Endothelial cell of umbilical vein (primary cell): ENCODE results near the gene ALK. TPM values are rescaled to one million over a fixed set of nuclear protein-coding genes. Genes with fewer than 3 reads are reported as not detected.

Experiments used
- BruUV-seq: library from RNA; stranded (reverse); fragments of 400-500 nt; replicated peaks from 2 replicates; lab custom pipeline; 2021; lab: Mats Ljungman, UMichigan
- CTCF ChIA-PET: fragments of 300-600, 350-600 bp; sonication (Branson Sonifier 250); formaldehyde crosslinking; loops from one replicate; lab custom pipeline; 2021; ENCODE audit warnings: antibody characterized with exemption, inconsistent platforms; lab: Charles Lee
- POLR2A ChIA-PET: fragments of 300-600, 350-600 bp; sonication (Branson Sonifier 250); formaldehyde crosslinking; loops from one replicate; lab custom pipeline; 2021; ENCODE audit warnings: antibody characterized with exemption, inconsistent platforms; lab: Charles Lee
- DNase-seq: peaks from one replicate; pipeline ENCODE4 v3.0.0-alpha.2; 2011; ENCODE audit warnings: low read depth, low spot score
- FAIRE-seq: peaks from 2 replicates; lab custom pipeline; 2011; peaks lifted over from hg19 to GRCh38; lab: Jason Lieb, UNC
- H2AFZ ChIP-seq: 2 replicates; pipeline ENCODE4 v1.6.0; 2012; ENCODE audit warnings: low read depth, low read length, control low read depth, inconsistent platforms
- H3K27ac ChIP-seq: 2 replicates; pipeline ENCODE4 v1.5.1; 2011; ENCODE audit warnings: low read depth, mild to moderate bottlenecking, control low read depth, low read length, moderate library complexity; ENCODE audit not compliant: insufficient read depth
- H3K27me3 ChIP-seq, 2 experiments: 2 replicates each; pipeline versions ENCODE4 v1.6.0 to v1.6.1; 2011; ENCODE audit warnings: low read length in 2 of 2, mixed read lengths in 1 of 2; ENCODE audit not compliant: control insufficient read depth in 2 of 2, insufficient read depth in 2 of 2
- H3K36me3 ChIP-seq, 2 experiments: 2 replicates in 1 of 2; 3 replicates in 1 of 2; pipeline ENCODE4 v1.5.1; 2011; ENCODE audit warnings: low read length in 2 of 2, mild to moderate bottlenecking in 1 of 2, moderate library complexity in 1 of 2; ENCODE audit not compliant: control insufficient read depth in 2 of 2, insufficient read depth in 2 of 2; ENCODE audit errors: extremely low read depth in 1 of 2
- H3K4me1 ChIP-seq: 3 replicates; pipeline ENCODE4 v1.5.1; 2011; ENCODE audit warnings: mild to moderate bottlenecking, low read length; ENCODE audit not compliant: control insufficient read depth, insufficient read depth; ENCODE audit errors: extremely low read depth
- H3K4me2 ChIP-seq: 2 replicates; pipeline ENCODE4 v1.6.1; 2011; ENCODE audit warnings: low read length, control low read depth, mixed read lengths; ENCODE audit not compliant: insufficient read depth
- H3K4me3 ChIP-seq, 3 experiments: fragments of 200-600 bp in 1 of 3; sonication (generic), shearing (Covaris generic) in 1 of 3; replicated peaks in 1 of 3; 2 replicates each; pipeline ENCODE4 v1.5.1; 2011 to 2016; ENCODE audit warnings: control low read depth in 3 of 3, low read length in 3 of 3, mild to moderate bottlenecking in 2 of 3, inconsistent platforms in 1 of 3, low read depth in 1 of 3, moderate library complexity in 1 of 3; ENCODE audit not compliant: insufficient read depth in 1 of 3
- H3K79me2 ChIP-seq: 2 replicates; pipeline ENCODE4 v1.6.0; 2012; ENCODE audit warnings: low read length, inconsistent platforms; ENCODE audit not compliant: control insufficient read depth, insufficient read depth
- H3K9ac ChIP-seq: replicated peaks from 2 replicates; pipeline ENCODE3; 2011; ENCODE audit warnings: low read length, control low read depth; ENCODE audit not compliant: insufficient read depth; ENCODE audit errors: extremely low read depth
- H3K9me1 ChIP-seq: replicated peaks from 3 replicates; pipeline ENCODE4 v1.6.0; 2011; ENCODE audit warnings: mild to moderate bottlenecking, low read length; ENCODE audit not compliant: control insufficient read depth, insufficient read depth; ENCODE audit errors: extremely low read depth
- H3K9me3 ChIP-seq: replicated peaks from 2 replicates; pipeline ENCODE4 v1.5.1; 2012; ENCODE audit warnings: low read length, inconsistent platforms; ENCODE audit not compliant: control insufficient read depth, insufficient read depth
- H4K20me1 ChIP-seq: replicated peaks from 2 replicates; pipeline ENCODE3; 2011; ENCODE audit warnings: mild to moderate bottlenecking, low read length; ENCODE audit not compliant: control insufficient read depth, insufficient read depth; ENCODE audit errors: extremely low read depth
- CTCF ChIP-seq, 2 donors: IDR thresholded peaks; 1 replicate in 1 of 2; 2 replicates in 1 of 2; pipeline ENCODE4 v1.5.1; 2011; ENCODE audit warnings: low read length in 2 of 2, mild to moderate bottlenecking in 2 of 2, moderate library complexity in 2 of 2, control low read depth in 1 of 2, inconsistent platforms in 1 of 2, low read depth in 1 of 2; ENCODE audit not compliant: insufficient read depth in 1 of 2; ENCODE audit errors: extremely low read depth in 1 of 2
- EZH2 ChIP-seq: IDR thresholded peaks from 2 replicates; pipeline ENCODE4 v1.6.1; 2012; ENCODE audit warnings: borderline replicate concordance, low read depth, mild to moderate bottlenecking, moderate library complexity, low read length, inconsistent platforms; ENCODE audit not compliant: severe bottlenecking
- FOS ChIP-seq: IDR thresholded peaks from 2 replicates; pipeline ENCODE4 v1.6.1; 2011; ENCODE audit warnings: mild to moderate bottlenecking, low read length, moderate library complexity, borderline replicate concordance; ENCODE audit not compliant: insufficient read depth
- JUN ChIP-seq: IDR thresholded peaks from 2 replicates; pipeline ENCODE4 v1.6.1; 2011; ENCODE audit warnings: borderline replicate concordance, low read depth; ENCODE audit not compliant: insufficient read length, insufficient read depth
- MAX ChIP-seq: IDR thresholded peaks from 2 replicates; pipeline ENCODE4 v1.6.1; 2011; ENCODE audit not compliant: insufficient read depth, insufficient read length
- MYC ChIP-seq: IDR thresholded peaks from one replicate; pipeline ENCODE4 v1.6.1; 2011; ENCODE audit warnings: mild to moderate bottlenecking, low read depth, low read length
- POLR2A ChIP-seq: IDR thresholded peaks from 2 replicates; pipeline ENCODE4 v1.6.1; 2012; ENCODE audit warnings: low read depth, mild to moderate bottlenecking, control low read depth, low read length
- POLR2AphosphoS5 ChIP-seq: IDR thresholded peaks from 2 replicates; pipeline ENCODE4 v1.6.1; 2012; ENCODE audit warnings: low read depth, mild to moderate bottlenecking, control low read depth, low read length, moderate library complexity; ENCODE audit not compliant: insufficient read depth
- dilution Hi-C: fragments of 300-500 bp; cut with MboI; formaldehyde crosslinking; loops from one replicate; pipeline ENCODE4 v1.15.0; 2019; ENCODE audit warnings: low sequenced_read_pairs; ENCODE audit not compliant: extremely low pct_ligation_motif_present
- intact Hi-C: fragments of 100-400 bp; cut with micrococcal nuclease; formaldehyde crosslinking; loops from one replicate; pipeline ENCODE4 v1.10.0; 2022
- polyA plus RNA-seq, 4 experiments: library from polyadenylated mRNA; depleted of rRNA in 3 of 4; stranded (reverse) in 3 of 4; unstranded in 1 of 4; fragments of >200 nt; gene quantifications; 2 replicates each; pipeline versions ENCODE4 v1.2.1 to v1.2.3, GENCODE V29; 2011 to 2012; ENCODE audit warnings: missing spikeins in 1 of 4
- total RNA-seq: library from RNA; stranded (reverse); gene quantifications from 2 replicates; pipeline ENCODE4 v1.2.3, GENCODE V29; 2021

Gene ALK
- total and polyA plus RNA-seq, 2 donors (not counting 3 experiments of a cell fraction or from before 2014, with no cell fraction given), result not detected

- no peaks in the 10 kb centered on the region for H4K20me1 ChIP-seq
- TF ChIP-seq EZH2, result no peak
- no peak for TF ChIP-seq CTCF (IDR thresholded peaks at IDR 0.05; ENCODE audit: extremely low read depth in 1 of 2, insufficient read depth in 1 of 2, low read depth in 1 of 2, low read length in 2 of 2)
- no peak for TF ChIP-seq MYC
- TF ChIP-seq FOS, result no peak
- no peak for TF ChIP-seq MAX
- no peak for TF ChIP-seq JUN
- no peak for TF ChIP-seq POLR2A
- TF ChIP-seq POLR2AphosphoS5, result no peak
- H3K9me3 ChIP-seq, result peaks cover 2% of the 10 kb centered on the region
- FAIRE-seq (no peak), DNase-seq (no peak)
- H3K27ac ChIP-seq, result no peak overlapping the region
- no peaks in the 10 kb centered on the region for H3K27me3 ChIP-seq
- BruUV-seq, result no TSS peak
- intact Hi-C loops (no loop called here), dilution Hi-C loops (no loop called here)
- H3K4me2 ChIP-seq, result no peak overlapping the region
- no peaks in the 10 kb centered on the region for H3K4me1 ChIP-seq
- ChIA-PET POLR2A (no interaction called here), CTCF (no interaction called here)
- H3K36me3 ChIP-seq, result no peaks in the 10 kb centered on the region
- H2AFZ ChIP-seq, result no peak overlapping the region
- H3K79me2 ChIP-seq, result no peaks in the 10 kb centered on the region
- H3K4me3 ChIP-seq, result no peak overlapping the region
- H3K9me1 ChIP-seq, result no peaks in the 10 kb centered on the region
- H3K9ac ChIP-seq, result no peak overlapping the region
Measured at GRCh38 chr2:29811378-29811777, 110.0 kb downstream of the ALK start.
